DOHH2 (cell line): ENCODE measurements around the gene HMGB1.

Source experiments
- H3F3A ChIP-seq: fragments of 200-600 bp; sonication (generic), shearing (Covaris generic); 2 replicates; pipeline ENCODE4 v1.6.0; 2016; ENCODE audit warnings: antibody characterized with exemption, mild to moderate bottlenecking; ENCODE audit not compliant: control insufficient read depth, insufficient read depth
- H3K27ac ChIP-seq: fragments of 200-600 bp; sonication (generic); 2 replicates; pipeline ENCODE4 v1.5.1; 2014; ENCODE audit warnings: low read depth, mild to moderate bottlenecking, low read length, moderate library complexity
- H3K27me3 ChIP-seq: fragments of 200-600 bp; sonication (generic); 2 replicates; pipeline ENCODE4 v1.6.1; 2014; ENCODE audit warnings: mild to moderate bottlenecking, low read length, mixed read lengths; ENCODE audit not compliant: control insufficient read depth
- H3K36me3 ChIP-seq: fragments of 200-600 bp; sonication (generic); 2 replicates; pipeline ENCODE4 v1.6.1; 2014; ENCODE audit warnings: mild to moderate bottlenecking, low read length, moderate library complexity, mixed read lengths; ENCODE audit not compliant: control insufficient read depth
- H3K4me1 ChIP-seq: fragments of 200-600 bp; sonication (generic); 2 replicates; pipeline ENCODE4 v1.6.1; 2014; ENCODE audit warnings: mild to moderate bottlenecking, low read length, mixed read lengths; ENCODE audit not compliant: control insufficient read depth
- H3K4me2 ChIP-seq: fragments of 200-600 bp; sonication (generic); 2 replicates; pipeline ENCODE4 v1.6.0; 2014; ENCODE audit warnings: mild to moderate bottlenecking, low read length, moderate library complexity
- H3K4me3 ChIP-seq: fragments of 200-600 bp; sonication (generic); 2 replicates; pipeline ENCODE4 v1.5.1; 2014; ENCODE audit warnings: mild to moderate bottlenecking, low read length, mixed read lengths
- H3K79me2 ChIP-seq: fragments of 200-600 bp; sonication (generic); 2 replicates; pipeline ENCODE4 v1.6.1; 2014; ENCODE audit warnings: mild to moderate bottlenecking, low read length, mixed read lengths; ENCODE audit not compliant: control insufficient read depth
- H3K9me2 ChIP-seq: fragments of 200-600 bp; sonication (generic); replicated peaks from 2 replicates; pipeline ENCODE4 v1.6.1; 2014; ENCODE audit warnings: mild to moderate bottlenecking, low read length, mixed read lengths; ENCODE audit not compliant: control insufficient read depth
- H3K9me3 ChIP-seq: fragments of 200-600 bp; sonication (generic); 2 replicates; pipeline ENCODE4 v1.6.1; 2014; ENCODE audit warnings: antibody characterized with exemption, low read length, mixed read lengths; ENCODE audit not compliant: control insufficient read depth, insufficient read depth
- H4K20me1 ChIP-seq: fragments of 200-600 bp; sonication (generic); 2 replicates; pipeline ENCODE4 v1.6.0; 2014; ENCODE audit warnings: low read depth, mild to moderate bottlenecking, antibody characterized with exemption, low read length, moderate library complexity; ENCODE audit not compliant: control insufficient read depth, insufficient read depth
- CTCF ChIP-seq: fragments of 200-600 bp; sonication (generic); IDR thresholded peaks from one replicate; pipeline ENCODE4 v1.5.1; 2014; ENCODE audit warnings: antibody characterized with exemption, mild to moderate bottlenecking, low read depth, low read length; ENCODE audit not compliant: poor library complexity, severe bottlenecking
- EZH2phosphoT487 ChIP-seq: fragments of 200-600 bp; sonication (generic); IDR thresholded peaks from 2 replicates; pipeline ENCODE4 v1.6.1; 2017; ENCODE audit warnings: borderline replicate concordance, mild to moderate bottlenecking, antibody characterized with exemption, low read length, moderate library complexity, mixed read lengths

Gene HMGB1

DNA sequence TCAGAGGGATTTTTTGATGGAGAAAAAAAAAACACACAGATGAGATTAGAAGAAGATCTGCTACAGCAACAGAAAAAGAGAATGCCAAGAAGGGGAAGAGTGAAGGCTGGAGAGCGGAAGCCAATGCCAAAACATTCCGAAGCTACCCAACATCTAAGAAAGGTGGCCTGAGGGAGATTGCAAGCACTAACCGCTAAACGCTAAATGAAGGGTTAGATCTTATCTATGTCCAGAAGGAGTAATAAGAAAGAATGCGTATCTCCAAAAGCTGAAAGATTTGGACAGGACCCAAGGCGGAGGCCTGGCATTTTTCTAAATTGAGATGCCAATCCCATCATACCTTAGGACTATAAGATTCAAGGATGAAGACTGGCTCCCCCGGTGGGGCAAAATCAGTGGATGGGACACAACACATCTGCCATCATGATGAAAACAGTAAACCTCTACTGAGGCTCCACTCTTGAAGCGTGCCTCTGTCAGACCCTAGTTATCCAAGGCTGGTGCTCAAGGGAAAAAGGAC, 15.6 kb upstream of the HMGB1 start:
- Histone ChIP-seq H3K27ac (no peak overlapping the region), H3K79me2 (no peaks in the 10 kb centered on the region), H3F3A (peaks cover 4% of the 10 kb centered on the region; the same call in 1 of the 2 replicates), H3K9me2 (no peaks in the 10 kb centered on the region), H3K9me3 (no peaks in the 10 kb centered on the region), H4K20me1 (no peaks in the 10 kb centered on the region), H3K4me1 (peaks cover 11% of the 10 kb centered on the region), H3K27me3 (no peaks in the 10 kb centered on the region), H3K4me3 (no peak overlapping the region), H3K36me3 (no peaks in the 10 kb centered on the region), H3K4me2 (no peak overlapping the region)
- TF ChIP-seq CTCF, result no peak
- TF ChIP-seq EZH2phosphoT487, result no peak

DNA sequence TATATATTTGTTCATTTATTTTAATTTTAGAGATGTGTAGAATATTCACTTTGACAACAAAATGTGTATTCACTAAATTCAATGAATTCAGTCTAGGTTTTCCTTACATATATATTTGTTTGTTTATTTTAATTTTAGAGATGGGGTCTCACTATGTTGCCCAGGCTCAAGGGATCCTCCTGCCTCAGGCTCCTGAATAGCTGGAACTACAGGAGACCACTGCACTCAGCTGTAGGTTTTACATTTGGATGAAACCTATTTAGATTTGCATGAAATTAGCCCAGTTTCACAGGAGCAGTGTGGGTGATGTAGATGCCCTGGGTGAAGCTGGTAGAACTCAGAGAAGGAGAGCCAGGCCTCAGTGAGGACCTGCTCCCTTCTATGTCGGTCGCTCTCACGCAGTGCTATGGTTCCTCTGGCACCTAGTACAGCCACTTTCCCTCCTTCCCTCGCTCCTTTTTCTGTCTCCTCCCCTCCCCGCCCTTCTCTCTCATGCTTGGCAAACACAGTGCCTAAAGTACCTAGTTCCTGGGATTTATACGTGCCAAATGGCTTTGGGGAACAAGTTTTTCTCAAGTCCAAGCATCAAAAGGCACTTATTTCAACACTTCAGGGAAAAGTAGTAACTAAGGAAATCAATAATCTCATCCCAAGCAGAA, 14.7 kb upstream of the HMGB1 start:
- Histone ChIP-seq H3K36me3 (no peaks in the 10 kb centered on the region), H3K4me2 (no peak overlapping the region), H3K27me3 (no peaks in the 10 kb centered on the region)

DNA sequence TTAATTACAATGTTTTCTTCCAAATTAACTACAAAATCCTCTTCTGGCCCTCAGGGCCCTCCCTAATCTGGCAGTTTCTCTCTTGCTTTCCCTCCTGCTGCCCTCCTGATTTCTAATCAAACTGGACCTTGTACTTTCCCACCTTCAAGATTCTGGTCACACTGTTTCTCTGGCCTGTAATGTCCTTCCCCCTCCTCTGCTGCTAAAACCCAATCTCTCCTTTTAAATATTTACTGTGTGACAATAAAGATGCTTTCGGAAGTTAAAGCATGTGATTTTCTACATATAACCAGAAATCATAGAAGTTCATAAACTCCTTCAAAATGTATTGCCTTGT, 14.1 kb upstream of the HMGB1 start:
- no peaks in the 10 kb centered on the region for H3K79me2 ChIP-seq
- no peaks in the 10 kb centered on the region for H4K20me1 ChIP-seq
- no peak for TF ChIP-seq CTCF
- TF ChIP-seq EZH2phosphoT487, result no peak

More for the DNA sequence above, 14.7 kb upstream of the HMGB1 start:
- H3K27ac ChIP-seq, result no peak overlapping the region
- no peaks in the 10 kb centered on the region for H3K9me2 ChIP-seq
- peaks cover 4% of the 10 kb centered on the region; the same call in 1 of the 2 replicates for H3F3A ChIP-seq
- H3K4me3 ChIP-seq, result no peak overlapping the region
- H3K4me1 ChIP-seq, result peaks cover 11% of the 10 kb centered on the region
- H4K20me1 ChIP-seq, result no peaks in the 10 kb centered on the region
- no peak for TF ChIP-seq CTCF
- TF ChIP-seq EZH2phosphoT487, result no peak
- no peaks in the 10 kb centered on the region for H3K9me3 ChIP-seq
- no peaks in the 10 kb centered on the region for H3K79me2 ChIP-seq

More for the DNA sequence above, 14.1 kb upstream of the HMGB1 start:
- no peaks in the 10 kb centered on the region for H3K36me3 ChIP-seq
- no peak overlapping the region for H3K4me2 ChIP-seq
- no peaks in the 10 kb centered on the region for H3K9me2 ChIP-seq
- H3K4me3 ChIP-seq, result no peak overlapping the region
- no peaks in the 10 kb centered on the region for H3K9me3 ChIP-seq
- H3K4me1 ChIP-seq, result peaks cover 11% of the 10 kb centered on the region
- H3K27me3 ChIP-seq, result no peaks in the 10 kb centered on the region
- H3F3A ChIP-seq, result peaks cover 4% of the 10 kb centered on the region; the same call in 1 of the 2 replicates
- no peak overlapping the region for H3K27ac ChIP-seq
